GM08714 (cell line): ENCODE data around the gene CAMK4.

Source experiments
- H3K4me3 ChIP-seq: fragments of 200-500 bp; sonication (Bioruptor generic); 2 replicates; pipeline ENCODE4 v1.5.1; 2014; ENCODE audit warnings: mild to moderate bottlenecking, low read length, inconsistent platforms
- ZNF274 ChIP-seq: IDR thresholded peaks from 2 replicates; pipeline ENCODE4 v1.6.1; 2012; ENCODE audit warnings: mild to moderate bottlenecking, low read depth, low read length

Gene CAMK4

GRCh38 chr5:111223787-111224560 lies at the start of gene CAMK4:
CAMK4 (plus strand) TSS chr5:111224384; CDS start chr5:111224484, 100 bp downstream.
- peak within 1 kb of the TSS; percentile 85 for H3K4me3 ChIP-seq
- TF ChIP-seq ZNF274, result no peak

GRCh38 chr5:111183064-111183463 lies 41.1 kb upstream of the CAMK4 start:
- TF ChIP-seq ZNF274, result no peak

GRCh38 chr5:111187079-111187478 lies 37.1 kb upstream of the CAMK4 start:
- TF ChIP-seq ZNF274, result no peak
- H3K4me3 ChIP-seq, result no peak overlapping the region

More at GRCh38 chr5:111183064-111183463, 41.1 kb upstream of the CAMK4 start:
- H3K4me3 ChIP-seq, result no peak overlapping the region

GRCh38 chr5:111194053-111194452 lies 30.1 kb upstream of the CAMK4 start:
- TF ChIP-seq ZNF274, result no peak
- H3K4me3 ChIP-seq, result no peak overlapping the region

GRCh38 chr5:111194925-111195324 lies 29.3 kb upstream of the CAMK4 start:
- no peak for TF ChIP-seq ZNF274

GRCh38 chr5:111197523-111197922 lies 26.7 kb upstream of the CAMK4 start:
- no peak overlapping the region for H3K4me3 ChIP-seq
- TF ChIP-seq ZNF274, result no peak

More at GRCh38 chr5:111194925-111195324, 29.3 kb upstream of the CAMK4 start:
- no peak overlapping the region for H3K4me3 ChIP-seq

GRCh38 chr5:111198281-111198966 lies 25.8 kb upstream of the CAMK4 start:
- no peak for TF ChIP-seq ZNF274
- H3K4me3 ChIP-seq, result no peak overlapping the region

- TF ChIP-seq ZNF274, result no peak
- no peak overlapping the region for H3K4me3 ChIP-seq
Observed at GRCh38 chr5:111200828-111201227, 23.4 kb upstream of the CAMK4 start.

GRCh38 chr5:111201705-111202104 lies 22.5 kb upstream of the CAMK4 start:
- no peak overlapping the region for H3K4me3 ChIP-seq
- TF ChIP-seq ZNF274, result no peak

- no peak overlapping the region for H3K4me3 ChIP-seq
- TF ChIP-seq ZNF274, result no peak
Observed at GRCh38 chr5:111211341-111211740, 12.8 kb upstream of the CAMK4 start.

GRCh38 chr5:111214052-111214742 lies 10.0 kb upstream of the CAMK4 start:
- TF ChIP-seq ZNF274, result no peak
- no peak overlapping the region for H3K4me3 ChIP-seq

- no peak for TF ChIP-seq ZNF274
Observed at GRCh38 chr5:111215971-111216370, 8.2 kb upstream of the CAMK4 start.

GRCh38 chr5:111221139-111221538 lies 3.0 kb upstream of the CAMK4 start:
- H3K4me3 ChIP-seq, result no peak overlapping the region
- no peak for TF ChIP-seq ZNF274

More at GRCh38 chr5:111215971-111216370, 8.2 kb upstream of the CAMK4 start:
- no peak overlapping the region for H3K4me3 ChIP-seq

- peak overlapping the region; percentile 85; the same call in 1 of the 2 replicates for H3K4me3 ChIP-seq
- no peak for TF ChIP-seq ZNF274
Observed at GRCh38 chr5:111223101-111223786, 940 bp upstream of the CAMK4 start.
